GM21381 (cell line): Measurements from ENCODE around the gene MCOLN2.
"Not testable (repeated sequence)": the region's sequence is repeated elsewhere in the genome, so short reads cannot be mapped to it uniquely, and the experiment has no call there.

Experiments
- ATAC-seq: cut with Tn5 transposase; IDR thresholded peaks from one replicate; pipeline ENCODE4 v1.9.1; 2021; ENCODE audit warnings: mild to moderate bottlenecking, moderate library complexity; ENCODE audit not compliant: unreplicated experiment

MCOLN2 gene

DNA sequence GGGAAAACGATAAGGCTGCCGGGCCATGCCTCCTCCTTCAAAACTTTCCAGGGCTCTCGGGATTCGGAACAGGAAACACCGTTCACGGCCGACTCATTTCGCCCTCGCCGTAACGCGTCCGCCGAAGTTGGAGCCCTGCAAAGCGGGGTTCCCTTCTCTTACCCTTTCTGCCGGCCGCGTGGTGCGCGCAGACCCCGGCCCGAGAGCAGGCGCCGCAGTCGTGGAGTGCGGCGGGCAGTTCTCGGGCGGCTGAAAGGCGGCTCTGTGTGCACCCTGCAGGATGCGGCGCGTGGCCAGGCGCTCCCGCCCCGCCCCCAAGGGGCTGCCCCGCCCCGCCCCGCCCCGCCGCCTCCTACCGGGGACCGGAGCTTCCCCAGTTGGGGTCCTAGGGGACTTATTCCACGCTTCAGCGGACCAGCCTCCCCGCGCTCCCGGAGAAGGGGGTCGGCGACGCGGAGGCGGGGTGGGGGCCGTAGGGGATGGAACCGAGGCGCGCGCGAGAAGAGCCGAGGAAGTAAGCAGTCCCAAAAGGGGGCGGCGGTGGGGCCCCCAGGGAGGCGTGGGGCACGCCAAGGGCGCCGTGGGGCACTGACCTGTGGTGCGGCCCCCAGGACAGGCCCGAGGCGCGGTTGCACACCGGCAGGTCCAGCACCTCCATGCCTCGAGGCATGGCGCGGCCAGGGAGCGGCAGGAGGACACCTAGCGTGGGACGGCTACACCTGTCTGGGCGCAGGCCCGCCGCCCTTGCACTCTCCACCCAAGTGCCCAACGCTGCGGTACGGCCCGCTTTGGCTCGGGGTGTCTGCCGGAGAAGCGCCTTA, at the start of gene MCOLN2:
Gene MCOLN2, minus strand, starts transcription at position 268 of the 821 bp plus-strand sequence. Its CDS starts 241 bp downstream, at position 27.
- peak; percentile 47 for ATAC-seq

DNA sequence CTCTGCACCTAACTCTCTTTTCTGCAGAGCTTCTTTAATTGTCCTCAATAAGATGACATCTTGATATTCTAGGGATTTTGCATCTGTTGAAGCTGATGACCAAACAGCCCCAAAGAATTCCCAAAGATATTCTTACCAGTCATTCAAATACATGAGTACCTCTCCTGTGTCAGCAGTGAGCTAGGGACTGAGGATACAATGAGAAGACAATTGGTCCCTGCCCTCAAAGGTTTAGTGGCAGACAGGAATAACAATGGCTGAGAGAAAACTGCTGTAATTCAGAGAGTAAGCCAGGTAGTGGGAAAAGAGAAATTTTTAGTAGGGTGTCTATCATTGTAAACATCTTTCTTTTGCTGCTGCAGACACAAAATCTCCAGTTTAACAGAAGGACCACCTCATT, 45.5 kb upstream of the MCOLN2 start:
- no peak for ATAC-seq

GRCh38 chr1:85041793-85042192, 44.9 kb upstream of the MCOLN2 start:
- no peak for ATAC-seq

DNA sequence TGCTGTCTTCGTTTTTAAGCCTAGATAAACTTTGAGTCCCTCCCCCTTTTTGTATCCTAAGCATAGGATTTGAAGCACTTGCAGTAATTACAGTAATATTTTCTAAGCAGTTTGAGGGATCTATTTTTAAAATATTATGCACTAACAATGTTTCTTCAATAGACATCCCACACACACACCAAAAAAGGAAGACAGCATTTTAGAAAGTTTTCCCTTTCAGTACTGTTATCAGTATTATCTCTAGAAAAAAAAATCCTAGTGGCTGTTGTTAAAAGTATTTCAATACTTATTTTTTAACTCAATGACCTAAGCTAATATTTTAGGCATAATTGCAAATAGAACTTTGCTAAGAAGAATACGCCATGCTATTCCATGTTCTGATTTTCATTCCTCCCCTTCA, 36.3 kb upstream of the MCOLN2 start:
- no peak for ATAC-seq

DNA sequence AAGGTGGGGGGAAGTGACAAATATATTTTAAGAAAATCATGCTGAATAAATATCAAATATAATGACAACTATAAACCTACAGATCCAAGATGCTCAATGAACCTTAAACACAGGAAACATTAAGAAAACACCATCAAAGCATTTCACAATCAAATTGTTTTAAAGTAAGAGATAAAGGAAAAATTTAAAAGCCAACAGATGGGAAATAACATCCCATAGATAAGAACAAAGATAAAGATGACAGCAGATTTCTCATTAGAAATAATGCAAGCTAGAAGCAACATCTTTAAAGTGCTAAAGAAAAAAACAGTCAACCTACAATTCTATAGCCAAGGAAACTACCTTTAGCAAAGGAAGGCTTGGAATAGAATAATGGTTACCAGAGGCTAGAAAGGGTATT, 33.6 kb upstream of the MCOLN2 start:
- no peak for ATAC-seq

DNA sequence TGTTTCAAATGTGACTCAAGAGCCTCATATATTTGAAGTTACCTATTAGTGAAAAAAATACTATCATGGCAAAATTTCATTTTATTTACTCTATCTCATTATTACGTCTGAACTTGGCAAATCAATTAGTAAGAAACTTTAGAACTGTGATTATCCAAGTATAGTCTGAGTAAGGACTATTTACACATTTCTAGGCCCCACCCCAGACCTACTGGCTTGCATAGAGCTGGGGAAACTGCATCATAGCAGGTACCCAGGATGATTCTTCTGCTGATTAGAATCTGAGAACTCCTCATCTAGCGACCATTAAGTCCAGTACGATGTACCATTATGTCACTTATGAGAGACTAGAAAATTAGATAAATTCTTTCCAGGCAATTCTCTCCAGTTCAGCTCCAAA, 31.2 kb upstream of the MCOLN2 start:
- ATAC-seq, result no peak

GRCh38 chr1:85027242-85027983, 30.5 kb upstream of the MCOLN2 start:
- peak; percentile 73 for ATAC-seq

DNA sequence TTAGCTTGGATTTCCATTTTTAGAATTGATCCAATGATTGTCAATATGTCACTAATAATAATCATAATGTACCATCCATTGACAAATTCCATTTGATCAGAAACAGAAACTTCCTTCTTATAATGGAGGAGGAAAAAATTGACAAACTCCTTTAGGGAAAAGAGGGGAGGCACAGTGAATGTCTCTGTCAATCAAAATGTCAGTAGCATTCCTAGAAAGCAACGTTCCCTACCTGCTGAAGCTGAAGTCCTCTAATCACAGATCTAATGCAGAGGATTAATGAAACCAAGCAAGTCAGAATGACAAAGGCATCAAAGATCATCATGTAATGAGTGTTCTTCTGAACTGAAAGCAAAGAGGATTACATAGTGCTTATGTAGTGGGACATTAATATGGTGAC, 29.0 kb upstream of the MCOLN2 start:
- no peak for ATAC-seq

DNA sequence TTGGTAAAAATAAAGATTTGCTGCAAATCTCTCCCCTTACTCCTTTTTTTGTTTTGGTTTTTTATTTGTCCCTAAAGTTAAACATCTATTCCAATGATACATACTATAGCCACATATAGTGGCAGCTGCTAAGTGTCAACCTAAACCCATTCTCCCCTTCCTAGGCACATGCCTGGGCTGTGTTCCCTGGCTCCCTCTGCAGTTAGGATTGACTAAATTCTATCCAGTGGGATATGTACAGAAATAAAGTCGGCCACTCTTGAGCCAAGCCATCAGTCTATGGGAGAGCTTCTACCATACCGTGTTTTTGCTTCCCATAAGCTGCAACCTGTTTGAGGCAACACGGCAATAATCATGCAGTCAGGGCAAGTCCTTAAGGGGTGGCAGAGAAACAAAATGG, 27.8 kb upstream of the MCOLN2 start:
- ATAC-seq, result no peak

DNA sequence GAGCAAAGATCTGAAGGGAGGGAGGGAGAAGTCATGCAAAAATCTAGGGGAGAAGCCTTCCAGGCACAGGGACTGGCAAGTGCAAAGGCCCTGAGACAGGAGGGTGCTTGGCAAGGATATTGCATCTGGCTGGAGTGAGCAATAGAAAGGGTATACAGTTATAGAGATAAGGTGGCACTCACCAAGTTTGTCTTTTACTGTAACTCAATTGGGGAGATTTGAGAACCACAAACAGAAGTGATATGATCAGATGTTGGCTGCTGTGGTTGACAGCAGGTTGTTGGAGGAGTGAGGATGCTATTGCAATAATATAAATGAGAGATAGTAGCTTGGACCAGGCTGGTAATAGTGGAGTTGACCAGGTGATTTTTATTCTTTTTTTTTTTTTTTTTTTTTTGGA, 25.8 kb upstream of the MCOLN2 start:
- no peak for ATAC-seq

GRCh38 chr1:85019994-85020393, 23.1 kb upstream of the MCOLN2 start:
- ATAC-seq, result no peak

DNA sequence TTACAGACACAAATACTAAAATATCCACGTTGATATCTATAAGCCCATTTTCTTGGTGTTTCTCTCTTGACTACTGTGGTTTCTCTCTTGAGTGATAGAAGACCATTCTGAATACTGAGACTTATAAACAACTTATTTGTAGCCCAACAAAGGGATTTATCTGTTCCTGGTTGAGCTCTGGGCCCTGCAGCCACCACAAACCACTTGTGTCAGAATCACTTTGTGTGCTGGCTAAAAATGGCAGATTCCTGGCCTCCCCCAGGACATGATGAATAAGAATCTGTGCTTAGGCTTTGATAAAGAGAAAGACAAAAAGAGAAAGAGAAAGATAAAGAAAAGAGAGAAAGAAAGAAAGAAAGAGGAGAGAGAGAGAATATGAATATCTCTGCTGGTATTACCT, 18.9 kb upstream of the MCOLN2 start:
- ATAC-seq, result no peak

GRCh38 chr1:85005641-85006040, 8.7 kb upstream of the MCOLN2 start:
- ATAC-seq, result not testable (repeated sequence)

GRCh38 chr1:85001742-85002141, 4.8 kb upstream of the MCOLN2 start:
- ATAC-seq, result no peak

- no peak for ATAC-seq
Observed at GRCh38 chr1:84998642-84999280, 1.8 kb upstream of the MCOLN2 start.

- ATAC-seq, result no peak
Observed at GRCh38 chr1:84997667-84998600, 1.0 kb upstream of the MCOLN2 start.

DNA sequence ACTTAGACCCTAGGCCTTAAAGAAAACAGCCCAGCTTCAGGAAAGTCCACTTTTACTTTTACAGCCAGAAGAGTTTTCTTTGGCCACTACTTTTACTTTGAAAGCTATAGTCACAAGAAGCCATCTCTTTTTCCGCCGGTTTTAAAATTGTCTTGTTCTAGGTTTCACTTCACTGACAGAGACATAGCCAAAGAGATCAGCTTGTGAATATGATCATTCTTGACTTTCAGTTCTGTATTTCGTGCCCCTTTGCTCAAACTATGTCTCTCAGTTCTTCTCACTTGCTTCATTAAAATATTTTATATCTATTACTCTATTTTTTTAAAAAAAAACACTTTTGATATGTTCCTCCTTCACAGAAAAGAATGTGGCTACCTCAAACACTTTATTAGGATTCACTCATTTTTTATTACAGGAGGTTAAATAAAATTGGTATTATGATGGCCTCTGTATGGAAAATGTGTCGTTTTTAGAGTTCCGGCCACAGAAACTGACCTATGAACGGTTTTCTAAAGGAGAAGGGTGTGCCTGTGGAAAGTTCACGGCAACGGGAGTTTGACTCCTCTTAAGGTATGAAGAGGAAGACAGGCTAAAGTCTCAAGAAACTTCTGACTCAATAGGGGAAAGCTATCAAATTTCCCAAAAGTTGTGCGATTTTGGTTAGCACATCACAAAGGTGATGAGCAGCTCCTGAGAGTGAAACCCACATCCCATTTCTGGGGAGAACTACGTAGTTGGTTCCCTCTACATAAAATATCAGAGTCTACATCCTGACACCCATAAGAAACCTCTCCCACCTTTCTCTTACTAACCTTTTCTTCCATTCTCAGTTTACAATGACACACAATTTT, 1.2 kb downstream of the MCOLN2 start:
- peak; percentile 44 for ATAC-seq

DNA sequence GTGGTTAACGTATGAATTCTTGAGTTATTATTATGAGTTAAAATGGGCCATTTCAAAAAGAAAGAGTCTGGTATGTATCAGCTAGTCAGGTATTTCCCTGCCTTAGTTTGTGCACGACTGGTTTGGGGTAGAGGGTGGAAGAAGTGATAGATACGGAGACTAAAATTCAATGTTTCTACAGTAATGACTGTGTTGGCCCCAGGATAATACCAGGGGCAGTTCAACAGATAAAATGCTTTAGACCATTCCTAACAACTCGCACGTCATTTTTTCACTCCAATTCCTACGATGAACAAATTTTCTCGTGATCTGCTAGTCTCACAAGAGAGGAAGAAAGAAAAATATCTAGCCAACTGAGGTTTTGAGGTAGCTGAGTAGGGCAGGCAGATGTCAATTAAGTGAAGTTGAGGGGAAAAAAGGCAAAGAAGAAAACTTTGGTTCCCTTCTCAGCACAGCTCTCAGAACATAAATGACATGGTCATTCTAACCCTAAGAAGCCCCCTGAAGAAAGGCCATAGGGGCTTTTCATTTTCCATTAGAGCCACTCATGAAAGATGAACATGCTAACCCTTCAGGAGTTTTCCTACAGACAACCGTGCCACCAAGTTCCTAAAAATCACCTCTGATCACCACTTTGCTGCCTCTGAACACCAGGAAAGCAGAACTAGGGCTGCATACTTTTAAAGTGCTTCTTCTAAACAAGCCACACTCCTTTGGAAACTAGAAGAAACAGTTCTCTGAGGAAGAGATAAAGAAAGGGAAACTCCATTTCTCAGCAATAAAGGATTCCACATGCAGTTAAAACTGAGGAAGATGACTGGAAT, 5.6 kb downstream of the MCOLN2 start:
- no peak for ATAC-seq

DNA sequence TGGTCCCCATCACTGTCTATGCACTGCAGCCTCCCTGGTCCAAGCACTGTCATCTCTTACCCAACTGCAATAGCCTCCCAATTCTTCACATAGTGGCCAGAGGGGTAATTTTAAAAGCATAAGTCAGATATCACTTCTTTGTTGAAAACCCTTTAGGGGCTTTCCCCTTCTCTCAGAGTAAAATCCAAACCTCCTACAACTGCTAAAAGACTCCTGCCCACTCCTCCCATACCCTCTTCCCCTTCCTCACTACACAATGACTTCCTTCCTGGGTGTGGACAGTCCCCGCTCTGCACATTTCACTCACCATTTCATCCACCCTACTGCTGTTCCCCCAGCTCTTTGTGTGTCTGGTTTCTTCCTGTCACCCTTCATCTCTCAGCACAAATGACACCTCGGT, 8.3 kb downstream of the MCOLN2 start:
- peak; percentile 62 for ATAC-seq
